Keratinocyte (primary cell): ENCODE results near the gene PCDH9. TPM values are rescaled to one million over a fixed set of nuclear protein-coding genes. Genes with fewer than 3 reads are reported as not detected.
A peak's percentile ranks its signal among the peaks of the same experiment; 100 is the strongest.

ENCODE experiments used
- DNase-seq: peaks from one replicate; pipeline ENCODE4 v3.0.0-alpha.2; 2011; ENCODE audit warnings: low read depth, missing footprints, low spot score
- FAIRE-seq: peaks from 2 replicates; lab custom pipeline; 2011; peaks lifted over from hg19 to GRCh38; lab: Jason Lieb, UNC
- H2AFZ ChIP-seq: 2 replicates; pipeline ENCODE4 v1.6.0; 2012; ENCODE audit warnings: low read length, control low read depth, inconsistent platforms; ENCODE audit not compliant: control insufficient read depth
- H3K27ac ChIP-seq: 2 replicates; pipeline ENCODE4 v1.5.1; 2011; ENCODE audit warnings: low read length; ENCODE audit not compliant: control insufficient read depth, insufficient read depth
- H3K27me3 ChIP-seq: 3 replicates; pipeline ENCODE4 v1.6.0; 2011; ENCODE audit warnings: low read length; ENCODE audit not compliant: control insufficient read depth, insufficient read depth; ENCODE audit errors: extremely low read depth
- H3K36me3 ChIP-seq, 2 experiments: 2 replicates in 1 of 2; 3 replicates in 1 of 2; pipeline ENCODE4 v1.5.1; 2011; ENCODE audit warnings: low read length in 2 of 2, mild to moderate bottlenecking in 1 of 2; ENCODE audit not compliant: control insufficient read depth in 2 of 2, insufficient read depth in 2 of 2; ENCODE audit errors: extremely low read depth in 1 of 2
- H3K4me1 ChIP-seq: 3 replicates; pipeline ENCODE4 v1.5.1; 2011; ENCODE audit warnings: low read length; ENCODE audit not compliant: control insufficient read depth, insufficient read depth; ENCODE audit errors: extremely low read depth
- H3K4me2 ChIP-seq: 3 replicates; pipeline ENCODE4 v1.6.0; 2011; ENCODE audit warnings: low read depth, low read length; ENCODE audit not compliant: control insufficient read depth, insufficient read depth; ENCODE audit errors: extremely low read depth
- H3K4me3 ChIP-seq, 3 experiments: fragments of 200-600 bp in 1 of 3; sonication (generic) in 1 of 3; 2 replicates in 2 of 3; 3 replicates in 1 of 3; pipeline ENCODE4 v1.5.1; 2011 to 2016; ENCODE audit warnings: low read length in 3 of 3, mild to moderate bottlenecking in 3 of 3, control low read depth in 2 of 3, inconsistent platforms in 1 of 3, low read depth in 1 of 3, mixed read lengths in 1 of 3, mixed run types in 1 of 3, moderate library complexity in 1 of 3; ENCODE audit not compliant: control insufficient read depth in 2 of 3, insufficient read depth in 2 of 3; ENCODE audit errors: extremely low read depth in 1 of 3
- H3K79me2 ChIP-seq: 2 replicates; pipeline ENCODE4 v1.6.0; 2012; ENCODE audit warnings: low read length; ENCODE audit not compliant: control insufficient read depth, insufficient read depth
- H3K9ac ChIP-seq: 3 replicates; pipeline ENCODE4 v1.6.0; 2011; ENCODE audit warnings: low read length; ENCODE audit not compliant: control insufficient read depth, insufficient read depth; ENCODE audit errors: extremely low read depth
- H3K9me1 ChIP-seq: 3 replicates; pipeline ENCODE4 v1.6.0; 2011; ENCODE audit warnings: low read length; ENCODE audit not compliant: control insufficient read depth, insufficient read depth; ENCODE audit errors: extremely low read depth
- H3K9me3 ChIP-seq: 2 replicates; pipeline ENCODE4 v1.5.1; 2012; ENCODE audit warnings: low read depth, low read length; ENCODE audit not compliant: control insufficient read depth
- H4K20me1 ChIP-seq: 3 replicates; pipeline ENCODE4 v1.6.0; 2011; ENCODE audit warnings: low read length; ENCODE audit not compliant: control insufficient read depth, insufficient read depth; ENCODE audit errors: extremely low read depth
- CTCF ChIP-seq, 3 experiments: IDR thresholded peaks in 1 of 3; conservative IDR thresholded peaks in 1 of 3; optimal IDR thresholded peaks in 1 of 3; 2 replicates in 2 of 3; 3 replicates in 1 of 3; pipeline versions ENCODE3 to v1.5.1; 2011; ENCODE audit warnings: low read length in 3 of 3, mild to moderate bottlenecking in 3 of 3, moderate library complexity in 2 of 3, control low read depth in 1 of 3, inconsistent platforms in 1 of 3; ENCODE audit not compliant: insufficient read depth in 2 of 3; ENCODE audit errors: extremely low read depth in 1 of 3
- EZH2 ChIP-seq: IDR thresholded peaks from one replicate; pipeline ENCODE4 v1.6.1; 2012; ENCODE audit warnings: inconsistent platforms, mild to moderate bottlenecking, low read length, moderate library complexity
- dilution Hi-C: fragments of 300-500 bp; cut with MboI; formaldehyde crosslinking; loops from one replicate; pipeline ENCODE4 v1.7.0; 2020; ENCODE audit warnings: low sequenced_read_pairs; ENCODE audit not compliant: extremely low pct_ligation_motif_present
- polyA plus RNA-seq, 5 experiments: library from polyadenylated mRNA; depleted of rRNA in 3 of 5; stranded (reverse) in 3 of 5; stranded (forward) in 1 of 5; unstranded in 1 of 5; fragments of >200 nt; gene quantifications; 1 replicate in 1 of 5; 2 replicates in 3 of 5; 3 replicates in 1 of 5; pipeline versions ENCODE4 v1.2.1 to v1.2.3, GENCODE V29; 2011 to 2012; ENCODE audit warnings: missing spikeins in 2 of 5, low read depth in 1 of 5, low replicate concordance in 1 of 5

The PCDH9 gene
- polyA plus RNA-seq, 1 donor (not counting 4 experiments of a cell fraction or from before 2014, with no cell fraction given) = 0.21 TPM

- Histone ChIP-seq H3K4me2 (no peak overlapping the region), H2AFZ (no peak overlapping the region), H3K9ac (no peak overlapping the region), H3K9me3 (no peaks in the 10 kb centered on the region), H3K4me1 (no peaks in the 10 kb centered on the region), H3K27ac (no peak overlapping the region), H3K79me2 (no peaks in the 10 kb centered on the region), H3K27me3 (no peaks in the 10 kb centered on the region), H3K9me1 (no peaks in the 10 kb centered on the region), H3K36me3 (no peaks in the 10 kb centered on the region), H3K4me3 (no peak overlapping the region), H4K20me1 (no peaks in the 10 kb centered on the region)
- TF ChIP-seq EZH2 (no peak), CTCF (optimal IDR thresholded peaks at IDR 0.05 in 1 of 3, IDR thresholded peaks at IDR 0.05 in 1 of 3, conservative IDR thresholded peaks at IDR 0.05 in 1 of 3; ENCODE audit: extremely low read depth in 1 of 3, insufficient read depth in 2 of 3, low read length in 3 of 3) (peak in 2 of 3 experiments; percentile 23 to 43)
- no peak for DNase-seq
- no peak for FAIRE-seq
- dilution Hi-C loops = no loop called here
Measured at GRCh38 chr13:67238277-67238859, 8.2 kb upstream of the PCDH9 start.

DNA sequence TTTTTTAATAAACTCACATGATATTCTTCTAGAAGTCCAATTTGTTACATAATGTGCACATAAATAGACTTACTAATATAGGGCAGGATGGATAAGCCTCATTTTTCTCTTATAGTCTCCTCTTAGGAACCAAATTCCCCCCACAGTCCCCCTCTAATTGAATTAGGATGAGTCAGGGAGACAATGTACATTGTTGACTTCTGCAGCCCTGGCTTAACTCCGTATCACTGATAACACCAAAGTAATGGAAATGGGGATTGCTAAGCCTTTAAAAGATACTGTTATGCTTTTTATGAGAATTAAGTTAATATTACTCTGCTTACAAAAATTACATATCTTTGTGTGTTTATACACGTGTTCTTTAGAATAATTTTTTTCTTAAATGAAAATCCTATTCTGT is 5.1 kb upstream of the PCDH9 start:
- DNase-seq (no peak), FAIRE-seq (no peak)
- Histone ChIP-seq H4K20me1 (no peaks in the 10 kb centered on the region), H3K9me1 (no peaks in the 10 kb centered on the region), H3K36me3 (no peaks in the 10 kb centered on the region), H3K9me3 (no peaks in the 10 kb centered on the region), H3K9ac (no peak overlapping the region), H3K4me1 (peaks cover 4% of the 10 kb centered on the region), H3K27ac (no peak overlapping the region), H2AFZ (no peak overlapping the region), H3K79me2 (no peaks in the 10 kb centered on the region), H3K4me2 (no peak overlapping the region), H3K27me3 (no peaks in the 10 kb centered on the region), H3K4me3 (no peak overlapping the region)
- TF ChIP-seq EZH2 = no peak
- TF ChIP-seq CTCF (optimal IDR thresholded peaks at IDR 0.05 in 1 of 3, IDR thresholded peaks at IDR 0.05 in 1 of 3, conservative IDR thresholded peaks at IDR 0.05 in 1 of 3; ENCODE audit: extremely low read depth in 1 of 3, insufficient read depth in 2 of 3, low read length in 3 of 3) = no peak
- dilution Hi-C loops = no loop called here
